ENCODE data around the gene RASD2.

DNA sequence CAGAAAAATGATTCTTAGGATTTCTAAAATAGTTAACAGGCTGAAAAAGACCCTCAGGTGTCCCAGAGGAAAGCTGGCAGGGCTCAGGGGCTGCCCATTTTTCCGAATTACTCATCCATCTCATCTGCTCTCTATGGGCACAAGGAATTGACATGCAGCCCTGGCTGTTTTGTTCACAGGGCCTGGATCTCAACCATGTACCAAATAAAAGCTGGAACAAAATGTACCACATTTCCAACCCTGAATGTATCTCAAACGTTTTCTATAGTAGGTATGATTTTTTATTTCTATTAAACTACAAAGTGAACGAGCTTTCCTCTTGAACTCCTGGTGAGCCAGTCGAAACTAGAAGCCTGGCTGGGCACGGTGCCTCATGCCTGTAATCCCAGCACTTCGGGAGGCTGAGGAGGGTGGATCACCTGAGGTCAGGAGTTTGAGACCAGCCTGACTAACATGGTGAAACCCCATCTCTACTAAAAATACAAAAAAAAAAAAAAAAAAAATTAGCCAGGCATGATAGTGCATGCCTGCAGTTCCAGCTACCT is 43.8 kb upstream of the RASD2 start:
- TF ChIP-seq, protein P1, sequence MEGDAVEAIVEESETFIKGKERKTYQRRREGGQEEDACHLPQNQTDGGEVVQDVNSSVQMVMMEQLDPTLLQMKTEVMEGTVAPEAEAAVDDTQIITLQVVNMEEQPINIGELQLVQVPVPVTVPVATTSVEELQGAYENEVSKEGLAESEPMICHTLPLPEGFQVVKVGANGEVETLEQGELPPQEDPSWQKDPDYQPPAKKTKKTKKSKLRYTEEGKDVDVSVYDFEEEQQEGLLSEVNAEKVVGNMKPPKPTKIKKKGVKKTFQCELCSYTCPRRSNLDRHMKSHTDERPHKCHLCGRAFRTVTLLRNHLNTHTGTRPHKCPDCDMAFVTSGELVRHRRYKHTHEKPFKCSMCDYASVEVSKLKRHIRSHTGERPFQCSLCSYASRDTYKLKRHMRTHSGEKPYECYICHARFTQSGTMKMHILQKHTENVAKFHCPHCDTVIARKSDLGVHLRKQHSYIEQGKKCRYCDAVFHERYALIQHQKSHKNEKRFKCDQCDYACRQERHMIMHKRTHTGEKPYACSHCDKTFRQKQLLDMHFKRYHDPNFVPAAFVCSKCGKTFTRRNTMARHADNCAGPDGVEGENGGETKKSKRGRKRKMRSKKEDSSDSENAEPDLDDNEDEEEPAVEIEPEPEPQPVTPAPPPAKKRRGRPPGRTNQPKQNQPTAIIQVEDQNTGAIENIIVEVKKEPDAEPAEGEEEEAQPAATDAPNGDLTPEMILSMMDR (conservative IDR thresholded peaks at IDR 0.05; ENCODE audit: low read length) = no peak
- no peak for TF ChIP-seq EZH2phosphoT487 (IDR thresholded peaks at IDR 0.05; ENCODE audit: borderline replicate concordance, low read depth, low read length)

Data from OCI-LY7 (cell line).